NCI-H128 (cell line): ENCODE measurements around the gene B3GNT5.

Experiments
- DNase-seq: peaks from one replicate; lab custom pipeline; 2025; ENCODE audit not compliant: unreplicated experiment; lab: John Stamatoyannopoulos, UW

B3GNT5 gene

DNA sequence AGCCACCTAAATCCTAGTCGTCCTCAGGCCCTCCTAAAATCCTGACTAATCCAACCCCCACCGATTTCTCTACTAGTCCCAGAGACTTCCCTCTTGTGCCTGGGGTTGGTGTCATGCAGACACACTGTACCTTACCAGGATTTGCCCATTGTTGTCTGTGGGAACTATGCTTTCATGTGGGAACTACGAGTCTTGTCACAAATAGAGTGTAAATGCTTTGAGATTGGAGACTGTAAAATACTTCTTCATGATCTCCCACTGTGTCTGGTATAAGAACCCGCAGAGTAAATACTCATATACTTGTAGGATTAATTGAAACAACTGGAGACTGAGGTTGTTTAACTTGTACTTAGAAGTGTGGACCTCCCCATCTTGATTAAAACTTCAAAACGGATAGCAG is 11.2 kb downstream of the B3GNT5 start:
- DNase-seq: no peak

DNA sequence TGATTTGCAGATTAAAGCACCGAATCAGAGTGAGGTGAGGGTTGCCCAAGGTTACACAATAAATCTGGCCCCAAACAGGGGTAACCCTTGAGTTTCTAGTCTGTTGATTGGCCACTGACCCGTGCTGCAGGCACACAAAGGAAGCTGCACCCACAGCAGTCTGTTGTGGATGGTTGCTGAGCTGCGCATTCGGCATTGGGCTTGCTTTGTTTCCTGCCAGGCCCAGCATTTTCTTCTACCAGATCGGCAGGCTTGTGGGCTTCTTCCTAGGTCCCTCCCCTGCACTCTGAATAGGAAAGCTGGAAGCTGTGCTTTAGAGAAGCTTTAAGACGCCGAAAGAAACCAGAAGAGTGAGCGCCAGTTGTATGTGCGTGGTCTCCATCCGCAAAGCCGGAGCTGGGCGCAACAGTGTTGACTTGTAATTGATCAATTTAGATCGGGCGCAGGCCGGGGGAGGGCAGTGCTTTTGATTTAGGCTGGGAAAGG is 12.1 kb downstream of the B3GNT5 start:
- DNase-seq: no peak

DNA sequence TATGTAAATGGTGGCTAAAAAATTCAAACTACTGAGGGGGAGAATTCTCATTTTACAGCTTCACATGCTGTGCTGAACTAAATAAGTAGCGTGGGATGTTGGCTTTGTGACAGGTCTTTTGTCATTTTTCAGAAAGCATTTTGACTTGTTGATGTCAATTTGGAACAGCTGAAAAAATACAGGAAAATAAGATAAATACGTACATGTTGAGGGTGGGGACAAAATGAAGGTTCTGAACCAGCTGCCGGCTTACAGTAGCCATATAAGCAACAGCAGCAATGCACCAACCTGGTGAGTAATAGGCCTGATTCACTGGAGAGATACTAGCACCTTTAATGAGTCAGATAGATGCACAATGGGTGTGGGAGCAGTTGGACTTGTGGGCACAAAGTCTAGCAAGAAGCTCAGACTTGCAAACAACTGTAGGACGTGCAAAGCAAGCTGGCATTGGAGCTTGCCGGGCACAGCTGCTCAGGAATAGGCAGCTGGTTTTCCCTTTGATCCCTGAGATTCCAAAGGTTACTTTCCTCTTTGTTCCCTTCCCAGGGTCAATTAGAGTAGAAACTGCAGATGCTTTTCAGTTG is 12.9 kb downstream of the B3GNT5 start:
- DNase-seq: no peak

DNA sequence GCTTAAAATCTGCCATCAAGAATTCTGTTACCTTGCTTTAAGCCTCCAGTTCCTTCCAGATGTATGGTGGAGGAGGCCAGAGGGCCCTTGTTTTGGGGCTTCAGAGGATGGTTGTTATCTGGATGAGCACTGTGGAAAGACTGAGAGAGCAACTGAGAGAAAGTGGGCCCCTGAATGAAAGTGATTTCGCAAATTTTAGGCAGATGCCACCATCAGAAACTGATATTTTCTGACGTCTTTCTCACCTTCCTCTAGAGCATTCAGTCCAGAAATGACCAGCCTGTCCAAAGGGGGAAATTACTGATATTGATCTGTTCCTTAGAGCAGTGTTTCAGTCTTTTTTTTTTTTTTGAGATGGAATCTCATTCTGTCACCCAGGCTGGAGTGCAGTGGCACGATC is 13.4 kb downstream of the B3GNT5 start:
- DNase-seq: no peak

DNA sequence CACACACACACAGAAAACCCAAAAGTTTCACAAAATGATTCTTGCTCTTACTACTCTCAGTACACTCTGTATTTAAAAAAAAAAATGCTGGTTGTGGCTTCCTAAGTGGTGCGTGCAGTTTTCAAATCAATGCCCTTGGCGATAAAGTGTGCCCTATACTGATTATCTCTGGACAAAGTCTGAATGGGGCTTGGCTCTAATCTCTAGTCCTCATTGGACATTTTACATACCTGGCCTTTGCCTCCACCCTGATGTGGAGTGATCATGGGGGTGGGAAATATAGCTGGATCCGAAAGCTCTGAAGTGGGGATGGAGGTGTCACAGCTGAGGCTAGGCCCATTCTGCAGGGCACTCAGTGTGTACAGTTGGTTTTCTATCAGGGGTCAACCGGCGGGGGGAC is 14.1 kb downstream of the B3GNT5 start:
- DNase-seq: no peak

DNA sequence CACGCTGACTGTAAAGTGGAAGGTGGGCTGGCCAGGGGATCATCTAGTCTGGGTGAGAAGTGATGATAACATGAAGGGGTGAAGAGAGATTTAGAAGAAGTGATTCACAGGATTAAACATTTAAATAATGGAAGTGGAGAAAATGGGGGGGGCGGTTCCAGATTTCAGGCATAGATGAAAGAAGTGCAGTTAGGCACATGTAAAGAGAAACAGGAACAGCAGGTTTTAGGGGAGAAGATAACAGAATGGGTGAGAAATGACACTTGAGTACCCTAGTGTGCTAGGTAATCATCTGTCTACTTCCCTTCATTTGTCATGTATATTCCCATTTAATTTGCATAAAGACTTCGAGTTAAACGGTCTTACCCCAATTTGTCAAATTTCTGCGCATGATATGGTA is 15.3 kb downstream of the B3GNT5 start:
- no peak for DNase-seq

DNA sequence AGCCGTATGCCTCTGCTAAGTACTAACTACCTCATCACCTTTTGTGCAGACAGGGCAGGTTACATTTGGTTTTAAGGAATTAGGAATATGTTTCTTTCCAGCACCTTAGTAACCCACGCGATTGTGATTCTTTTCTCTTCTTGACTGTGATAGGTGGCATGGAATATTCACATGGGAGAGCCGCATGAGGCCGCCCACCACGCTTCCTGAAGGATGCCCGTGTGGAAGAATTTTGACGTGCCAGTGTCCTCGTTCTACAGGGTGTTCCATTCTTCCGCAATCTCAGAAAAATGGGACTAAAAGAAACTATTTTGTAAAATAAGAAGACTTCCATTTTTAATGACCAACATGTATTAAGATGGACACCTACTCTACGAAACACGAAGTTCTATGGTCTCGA is 16.3 kb downstream of the B3GNT5 start:
- no peak for DNase-seq

DNA sequence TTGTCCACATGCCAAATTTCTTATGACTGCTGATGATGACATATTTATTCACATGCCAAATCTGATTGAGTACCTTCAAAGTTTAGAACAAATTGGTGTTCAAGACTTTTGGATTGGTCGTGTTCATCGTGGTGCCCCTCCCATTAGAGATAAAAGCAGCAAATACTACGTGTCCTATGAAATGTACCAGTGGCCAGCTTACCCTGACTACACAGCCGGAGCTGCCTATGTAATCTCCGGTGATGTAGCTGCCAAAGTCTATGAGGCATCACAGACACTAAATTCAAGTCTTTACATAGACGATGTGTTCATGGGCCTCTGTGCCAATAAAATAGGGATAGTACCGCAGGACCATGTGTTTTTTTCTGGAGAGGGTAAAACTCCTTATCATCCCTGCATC is 17.3 kb downstream of the B3GNT5 start:
- DNase-seq: no peak

DNA sequence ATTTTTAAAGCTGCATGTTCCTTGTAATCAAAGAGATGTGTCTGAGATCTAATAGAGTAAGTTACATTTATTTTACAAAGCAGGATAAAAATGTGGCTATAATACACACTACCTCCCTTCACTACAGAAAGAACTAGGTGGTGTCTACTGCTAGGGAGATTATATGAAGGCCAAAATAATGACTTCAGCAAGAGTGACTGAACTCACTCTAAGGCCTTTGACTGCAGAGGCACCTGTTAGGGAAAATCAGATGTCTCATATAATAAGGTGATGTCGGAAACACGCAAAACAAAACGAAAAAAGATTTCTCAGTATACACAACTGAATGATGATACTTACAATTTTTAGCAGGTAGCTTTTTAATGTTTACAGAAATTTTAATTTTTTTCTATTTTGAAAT is 19.1 kb downstream of the B3GNT5 start:
- DNase-seq: no peak

DNA sequence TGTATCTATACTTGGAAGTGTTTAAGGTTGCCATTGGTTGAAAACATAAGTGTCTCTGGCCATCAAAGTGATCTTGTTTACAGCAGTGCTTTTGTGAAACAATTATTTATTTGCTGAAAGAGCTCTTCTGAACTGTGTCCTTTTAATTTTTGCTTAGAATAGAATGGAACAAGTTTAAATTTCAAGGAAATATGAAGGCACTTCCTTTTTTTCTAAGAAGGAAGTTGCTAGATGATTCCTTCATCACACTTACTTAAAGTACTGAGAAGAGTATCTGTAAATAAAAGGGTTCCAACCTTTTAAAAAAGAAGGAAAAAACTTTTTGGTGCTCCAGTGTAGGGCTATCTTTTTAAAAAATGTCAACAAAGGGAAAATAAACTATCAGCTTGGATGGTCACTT is 19.7 kb downstream of the B3GNT5 start:
- DNase-seq: no peak

DNA sequence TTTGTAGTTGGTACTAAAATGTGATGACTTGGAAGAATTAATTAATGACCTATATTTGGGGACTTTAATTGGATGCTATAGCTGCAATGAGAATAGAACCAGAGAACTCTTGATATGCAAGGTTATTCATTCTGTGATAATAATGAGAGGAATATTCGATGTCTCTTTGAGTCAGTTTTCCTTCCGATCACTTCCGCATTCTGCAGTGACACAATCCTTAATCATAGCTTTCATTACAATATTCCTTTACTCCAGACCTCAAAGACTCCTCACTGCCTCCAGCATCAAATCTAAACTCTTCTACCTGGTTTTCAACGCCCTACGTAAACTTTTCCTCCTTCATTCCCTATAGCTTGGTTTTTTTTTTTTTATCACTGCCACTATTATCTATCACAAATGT is 21.6 kb downstream of the B3GNT5 start:
- no peak for DNase-seq

DNA sequence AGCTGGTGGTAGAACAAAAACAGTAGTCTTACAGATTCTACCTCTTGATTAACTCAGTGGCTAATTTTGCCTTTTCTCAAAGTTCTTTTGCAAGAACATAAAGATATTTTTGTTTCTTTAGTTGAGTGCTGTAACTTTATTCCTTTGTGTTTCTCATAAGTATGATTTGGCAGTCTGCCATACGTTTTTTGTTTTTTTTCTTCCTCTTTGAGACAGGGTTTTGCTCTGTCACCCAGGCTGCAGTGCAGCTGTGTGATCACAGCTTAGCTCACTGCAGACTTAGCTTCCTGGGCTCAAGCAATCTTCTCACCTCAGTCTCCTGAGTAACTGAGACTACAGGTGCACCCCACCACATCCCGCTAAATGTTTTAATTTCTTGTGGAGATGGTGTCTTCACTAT is 22.4 kb downstream of the B3GNT5 start:
- DNase-seq: no peak

DNA sequence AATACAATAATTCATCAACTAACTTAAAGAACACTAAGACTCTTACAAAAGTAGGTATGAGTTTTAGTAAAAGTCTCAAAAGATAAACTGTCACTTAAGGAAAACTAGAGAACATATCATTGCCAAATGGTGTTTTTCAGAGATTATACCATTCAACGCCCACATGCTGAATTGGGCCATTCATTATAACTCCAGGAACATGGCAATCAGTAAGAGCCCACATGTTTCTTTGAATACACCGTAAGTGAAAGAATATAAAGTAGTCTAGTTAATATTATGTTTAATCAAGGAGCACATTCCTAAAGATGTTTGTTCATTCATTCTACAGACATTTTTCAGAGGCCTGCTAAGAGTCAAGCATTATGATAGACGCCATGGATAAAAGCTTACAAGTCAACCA is 22.9 kb downstream of the B3GNT5 start:
- DNase-seq: no peak

DNA sequence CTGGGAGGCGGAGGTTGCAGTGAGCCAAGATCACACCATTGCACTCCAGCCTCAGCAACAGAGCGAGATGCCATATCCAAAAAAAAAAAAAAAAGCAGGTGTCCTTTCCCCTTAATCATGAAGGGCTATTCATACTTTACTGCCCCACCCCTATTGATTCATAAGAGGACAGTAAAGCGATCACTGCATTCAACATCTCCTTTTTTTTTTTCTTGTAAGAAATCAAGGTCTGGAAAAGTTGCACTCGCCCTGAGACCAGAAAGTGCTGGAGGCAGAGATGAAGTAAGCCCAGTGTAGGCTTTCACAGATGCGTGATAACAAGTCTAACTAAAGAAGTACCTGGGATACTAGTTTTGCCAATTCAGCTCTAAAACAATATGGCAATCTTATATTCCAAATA is 24.2 kb downstream of the B3GNT5 start:
- no peak for DNase-seq

DNA sequence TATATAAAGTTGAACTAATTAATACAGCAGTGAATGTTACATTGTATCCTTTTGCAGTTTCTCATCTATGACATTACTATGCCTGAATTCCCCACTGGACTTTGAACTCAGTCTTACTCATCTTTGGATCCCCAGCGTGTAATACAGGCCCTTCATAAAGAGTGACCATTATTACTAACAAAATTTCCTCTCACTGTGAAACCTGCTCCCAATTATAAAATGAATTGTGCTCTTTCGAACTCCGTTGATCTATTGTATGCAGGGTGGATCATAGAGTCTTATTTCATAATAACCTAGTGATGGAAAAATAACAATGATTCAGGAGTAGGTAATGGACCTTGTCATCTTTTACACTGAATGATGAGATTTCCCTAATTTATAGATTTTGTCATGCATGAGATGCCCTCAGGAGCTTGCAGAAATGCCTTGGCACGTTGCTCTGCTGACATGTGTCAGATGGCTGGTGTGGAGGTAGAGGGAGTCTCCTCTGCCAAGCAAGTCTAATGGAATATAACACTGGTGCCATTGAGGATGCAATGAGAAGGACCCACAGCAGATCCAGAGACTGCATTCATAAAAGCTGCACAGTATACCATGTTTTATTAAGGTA is 25.5 kb downstream of the B3GNT5 start:
- DNase-seq: no peak

DNA sequence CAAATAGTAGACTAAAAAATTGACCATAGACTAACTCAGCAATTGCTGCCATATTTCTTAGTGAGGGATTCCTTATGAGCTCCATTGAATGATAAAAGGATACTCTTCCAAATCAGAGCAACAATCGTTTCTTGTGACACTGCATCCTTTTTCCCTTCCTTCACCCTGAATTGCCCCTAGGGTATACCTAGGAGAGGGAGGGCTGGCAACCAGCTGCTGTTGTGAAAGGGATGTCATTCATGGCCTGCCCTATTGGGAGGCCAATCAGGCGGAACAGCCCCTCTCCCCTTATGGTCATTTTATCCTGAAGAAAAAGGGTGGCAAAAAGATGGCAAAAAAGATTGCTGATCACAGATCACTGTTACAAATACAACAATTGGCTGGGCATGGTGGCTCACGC is 26.3 kb downstream of the B3GNT5 start:
- DNase-seq: no peak

DNA sequence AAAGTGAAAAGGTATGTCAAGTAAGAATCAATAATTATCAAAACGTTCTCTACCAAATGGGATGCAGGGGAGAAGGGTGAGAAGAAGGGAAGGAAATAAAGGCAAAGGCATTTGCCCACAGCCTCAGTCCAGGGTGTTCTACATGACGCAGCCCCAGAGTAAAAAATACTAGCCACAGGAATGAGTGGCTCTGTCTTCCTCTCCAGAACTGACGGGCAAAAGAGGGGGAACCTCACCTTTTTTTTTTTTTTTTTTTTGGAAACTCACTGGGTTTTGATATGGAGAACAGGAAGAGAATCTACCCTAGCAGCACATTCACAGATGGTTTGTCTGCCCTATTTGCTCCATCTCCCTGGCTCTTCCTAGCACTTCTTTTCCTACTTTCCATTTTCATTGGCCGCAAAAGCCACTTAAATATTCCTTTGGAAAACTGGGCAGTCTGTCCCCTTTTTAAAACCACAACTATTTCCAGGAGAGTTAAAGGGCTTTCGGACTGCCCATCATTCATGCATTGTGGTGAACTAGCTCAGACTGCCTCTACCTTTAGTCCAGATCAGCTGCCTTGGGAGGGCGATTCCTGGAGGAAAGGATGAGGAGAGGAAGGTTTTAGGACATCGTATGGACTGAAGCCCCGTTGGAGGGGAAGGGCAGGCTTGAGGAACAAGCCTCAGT is 28.2 kb downstream of the B3GNT5 start:
- DNase-seq: no peak

DNA sequence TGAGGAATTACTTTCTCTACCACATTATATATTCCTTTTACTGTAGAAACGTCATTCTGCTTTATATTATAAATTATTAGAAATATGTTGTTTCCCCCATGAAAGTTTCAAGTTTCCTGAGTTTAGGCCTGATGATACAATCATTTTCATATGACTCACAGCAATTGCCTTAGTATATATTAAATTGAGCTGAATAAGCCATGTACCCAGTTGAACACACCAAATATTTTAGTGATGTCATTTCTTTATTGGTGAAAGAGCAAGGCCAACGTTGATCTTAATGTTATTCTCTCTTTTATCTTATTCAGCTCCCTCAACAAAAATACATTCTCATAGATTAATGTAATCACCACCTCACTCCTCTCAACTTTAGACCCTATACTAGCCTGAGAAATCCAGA is 30.8 kb downstream of the B3GNT5 start:
- DNase-seq: no peak

DNA sequence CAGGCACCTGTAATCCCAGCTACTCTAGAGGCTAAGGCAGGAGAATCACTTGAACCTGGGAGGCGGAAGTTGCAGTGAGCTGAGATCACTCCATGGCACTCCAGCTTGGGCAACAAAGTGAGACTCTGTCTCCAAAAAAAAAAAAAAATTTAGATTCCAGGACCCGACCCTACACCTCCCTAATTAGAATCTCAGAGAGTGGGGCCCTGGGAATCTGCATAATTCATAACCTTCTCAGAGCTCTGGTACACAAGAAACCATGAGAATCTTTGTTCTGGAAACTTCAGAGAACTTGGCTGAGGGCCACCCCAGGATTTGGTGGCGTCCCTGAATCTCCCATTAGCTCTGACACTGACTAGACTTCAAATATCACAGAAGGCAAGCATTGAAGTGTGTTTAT is 31.5 kb downstream of the B3GNT5 start:
- no peak for DNase-seq

DNA sequence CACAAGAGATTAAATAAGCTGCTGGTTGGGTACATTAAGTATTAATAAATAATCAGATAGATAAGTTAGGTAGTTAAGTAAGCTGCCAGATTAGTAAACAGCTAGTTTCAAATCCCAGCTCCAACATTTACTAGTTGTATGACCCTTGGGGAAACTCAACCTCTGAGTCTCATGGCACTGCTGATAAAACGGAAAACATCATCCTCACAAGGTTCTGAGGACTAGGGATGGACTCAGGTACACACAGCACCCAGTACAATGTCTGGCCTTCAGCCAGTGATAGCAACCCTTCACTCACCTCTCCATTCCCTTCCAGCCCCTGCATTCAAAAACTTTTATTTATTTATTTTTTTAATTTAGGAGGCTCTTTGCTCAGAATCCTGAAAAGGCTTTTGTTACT is 32.3 kb downstream of the B3GNT5 start:
- DNase-seq: no peak

DNA sequence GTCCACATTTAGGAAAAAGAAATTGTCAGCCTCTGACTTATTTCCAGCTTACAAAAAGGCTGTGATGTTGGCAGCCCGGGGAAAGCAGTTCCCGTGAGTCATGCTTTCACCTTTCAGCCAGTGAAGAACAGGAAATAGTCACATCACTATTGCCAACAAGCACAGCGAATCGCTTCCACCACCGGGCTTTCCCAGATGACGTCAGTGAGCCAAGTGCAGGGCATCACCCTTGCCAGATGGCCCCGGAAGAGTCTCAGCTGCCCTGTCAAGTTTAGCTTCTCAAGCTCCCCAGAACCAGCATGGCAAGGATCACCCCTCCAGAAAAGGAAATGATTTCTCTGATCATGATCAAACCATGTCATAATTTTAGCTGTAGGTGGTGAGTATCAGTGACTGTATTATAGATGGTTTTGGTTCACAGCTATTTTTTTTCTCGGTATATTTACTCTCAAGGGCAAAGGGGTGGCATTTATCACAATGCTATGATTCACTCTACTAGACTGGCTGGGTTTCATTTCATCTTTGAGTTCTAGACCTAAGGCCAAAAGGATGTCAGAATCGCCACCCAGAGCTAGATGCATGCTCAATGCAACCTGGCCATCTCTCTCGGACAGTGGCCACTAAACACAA is 32.9 kb downstream of the B3GNT5 start:
- no peak for DNase-seq

DNA sequence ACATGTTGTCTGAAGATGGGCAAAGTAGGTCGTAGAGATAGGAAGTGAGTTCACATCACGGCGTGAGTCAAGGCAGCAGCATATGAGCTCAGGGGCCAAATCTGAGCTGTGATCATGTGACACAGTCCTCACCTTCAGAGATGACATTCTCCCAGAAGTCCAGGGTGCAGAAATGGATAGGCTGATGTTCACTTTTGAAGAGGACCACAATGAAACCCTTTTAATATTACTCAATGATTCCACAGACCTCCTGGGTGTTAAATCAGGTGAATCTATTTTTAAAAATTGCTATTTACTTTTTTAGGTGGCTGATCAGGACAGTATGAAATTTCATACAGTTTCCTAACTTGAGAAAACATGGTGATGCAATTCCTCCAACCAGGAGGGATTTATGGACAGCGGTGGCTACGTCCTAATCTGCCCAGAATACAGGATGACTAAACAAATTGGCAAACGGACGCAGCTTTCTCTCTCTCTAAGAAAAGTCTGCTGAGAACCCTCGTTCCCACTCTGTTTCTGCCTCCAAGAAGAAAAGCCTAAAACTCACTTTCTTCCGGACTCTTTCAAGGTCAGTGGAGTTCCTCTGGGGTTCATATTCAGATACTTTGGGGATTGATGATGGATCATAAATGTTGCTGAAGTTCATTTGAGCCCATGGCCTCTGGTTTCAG is 34.4 kb downstream of the B3GNT5 start:
- no peak for DNase-seq
